WERI-Rb-1 (cell line): ENCODE measurements around the gene FAM83E.

Experiments used
- DNase-seq: peaks from one replicate; pipeline ENCODE4 v3.0.0-alpha.2; 2020
- H3K27ac ChIP-seq: fragments of 250-450 bp; sonication (Bioruptor Pico); 2 replicates; pipeline ENCODE4 v1.5.1; 2020; ENCODE audit warnings: mild to moderate bottlenecking, moderate library complexity
- H3K27me3 ChIP-seq: fragments of 250-450 bp; sonication (Bioruptor Pico); 2 replicates; pipeline ENCODE4 v1.5.1; 2021; ENCODE audit warnings: mild to moderate bottlenecking, low read depth, moderate library complexity; ENCODE audit not compliant: insufficient read depth, severe bottlenecking
- H3K36me3 ChIP-seq: fragments of 250-450 bp; sonication (Bioruptor Pico); 2 replicates; pipeline ENCODE4 v1.5.1; 2020; ENCODE audit warnings: mild to moderate bottlenecking, moderate library complexity
- H3K4me3 ChIP-seq: 2 replicates; pipeline ENCODE4 v1.5.1; 2011; ENCODE audit warnings: low read depth, mild to moderate bottlenecking, control low read depth, low read length
- H3K9me3 ChIP-seq: fragments of 250-450 bp; sonication (Bioruptor Pico); 2 replicates; pipeline ENCODE4 v1.5.1; 2021; ENCODE audit warnings: mild to moderate bottlenecking, moderate library complexity; ENCODE audit not compliant: severe bottlenecking
- TF ChIP-seq, protein P1 (sequence below): IDR thresholded peaks from 2 replicates; pipeline ENCODE4 v1.5.1; 2011; ENCODE audit warnings: low read depth, mild to moderate bottlenecking, control low read depth, inconsistent platforms, low read length

FAM83E gene

GRCh38 chr19:48644839-48645619 lies 30.2 kb upstream of the FAM83E start:
- Histone ChIP-seq H3K4me3 (peak overlapping the region; percentile 61), H3K9me3 (no peaks in the 10 kb centered on the region), H3K27ac (0 out of 2 replicates have a peak overlapping the region, but pooled peaks have one; percentile 28), H3K27me3 (no peaks in the 10 kb centered on the region), H3K36me3 (no peaks in the 10 kb centered on the region)
- TF ChIP-seq, protein P1, sequence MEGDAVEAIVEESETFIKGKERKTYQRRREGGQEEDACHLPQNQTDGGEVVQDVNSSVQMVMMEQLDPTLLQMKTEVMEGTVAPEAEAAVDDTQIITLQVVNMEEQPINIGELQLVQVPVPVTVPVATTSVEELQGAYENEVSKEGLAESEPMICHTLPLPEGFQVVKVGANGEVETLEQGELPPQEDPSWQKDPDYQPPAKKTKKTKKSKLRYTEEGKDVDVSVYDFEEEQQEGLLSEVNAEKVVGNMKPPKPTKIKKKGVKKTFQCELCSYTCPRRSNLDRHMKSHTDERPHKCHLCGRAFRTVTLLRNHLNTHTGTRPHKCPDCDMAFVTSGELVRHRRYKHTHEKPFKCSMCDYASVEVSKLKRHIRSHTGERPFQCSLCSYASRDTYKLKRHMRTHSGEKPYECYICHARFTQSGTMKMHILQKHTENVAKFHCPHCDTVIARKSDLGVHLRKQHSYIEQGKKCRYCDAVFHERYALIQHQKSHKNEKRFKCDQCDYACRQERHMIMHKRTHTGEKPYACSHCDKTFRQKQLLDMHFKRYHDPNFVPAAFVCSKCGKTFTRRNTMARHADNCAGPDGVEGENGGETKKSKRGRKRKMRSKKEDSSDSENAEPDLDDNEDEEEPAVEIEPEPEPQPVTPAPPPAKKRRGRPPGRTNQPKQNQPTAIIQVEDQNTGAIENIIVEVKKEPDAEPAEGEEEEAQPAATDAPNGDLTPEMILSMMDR, result no peak
- peak; percentile 83 for DNase-seq

GRCh38 chr19:48644355-48644754 lies 29.5 kb upstream of the FAM83E start:
- H3K9me3 ChIP-seq, result no peaks in the 10 kb centered on the region
- no peak overlapping the region for H3K4me3 ChIP-seq
- H3K27ac ChIP-seq, result no peak overlapping the region
- H3K27me3 ChIP-seq, result no peaks in the 10 kb centered on the region
- DNase-seq, result no peak
- TF ChIP-seq, protein P1, result no peak
- H3K36me3 ChIP-seq, result no peaks in the 10 kb centered on the region

DNA sequence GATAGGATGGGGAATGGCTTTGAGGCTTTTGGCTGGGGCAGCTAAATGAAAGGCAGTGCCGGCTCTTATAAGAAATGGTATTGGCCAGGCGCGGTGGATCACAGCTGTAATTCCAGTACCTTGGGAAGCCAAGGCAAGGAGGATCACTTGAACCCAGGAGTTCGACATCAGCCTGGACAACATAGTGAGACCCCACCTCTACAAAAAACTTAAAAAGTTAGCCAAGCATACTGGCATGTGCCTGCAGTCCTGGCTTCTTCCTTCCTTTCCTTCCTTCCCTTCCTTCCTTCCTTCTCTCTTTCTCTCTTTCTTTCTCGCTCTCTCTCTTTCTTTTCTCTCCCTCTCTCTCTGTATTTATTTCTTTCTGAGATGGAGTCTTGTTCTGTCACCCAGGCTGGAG lies 28.0 kb upstream of the FAM83E start:
- no peaks in the 10 kb centered on the region for H3K9me3 ChIP-seq
- no peaks in the 10 kb centered on the region for H3K27me3 ChIP-seq
- no peaks in the 10 kb centered on the region for H3K36me3 ChIP-seq
- DNase-seq, result no peak
- no peak overlapping the region for H3K4me3 ChIP-seq
- no peak overlapping the region for H3K27ac ChIP-seq
- TF ChIP-seq, protein P1, result no peak

DNA sequence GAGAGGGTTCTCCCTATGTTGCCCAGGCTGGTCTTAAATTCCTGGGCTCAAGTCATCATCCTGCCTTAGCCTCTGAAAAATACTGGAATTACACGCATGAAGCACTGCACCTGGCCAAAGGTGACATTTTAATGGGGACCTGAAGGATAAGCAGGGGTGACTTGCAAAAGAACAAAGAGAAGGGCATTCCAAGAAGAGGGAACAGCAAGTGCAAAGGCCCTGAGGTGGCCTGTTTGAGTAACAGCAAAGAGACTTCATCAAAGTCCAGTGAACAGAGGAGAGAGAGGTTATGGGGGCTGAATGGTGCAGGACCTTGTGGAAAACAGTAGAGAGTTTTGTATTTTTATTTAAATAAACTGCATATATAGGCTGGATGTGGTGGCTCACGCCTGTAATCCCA lies 27.0 kb upstream of the FAM83E start:
- Histone ChIP-seq H3K4me3 (no peak overlapping the region), H3K27me3 (no peaks in the 10 kb centered on the region), H3K36me3 (no peaks in the 10 kb centered on the region), H3K9me3 (no peaks in the 10 kb centered on the region), H3K27ac (no peak overlapping the region)
- TF ChIP-seq, protein P1, result no peak
- no peak for DNase-seq

DNA sequence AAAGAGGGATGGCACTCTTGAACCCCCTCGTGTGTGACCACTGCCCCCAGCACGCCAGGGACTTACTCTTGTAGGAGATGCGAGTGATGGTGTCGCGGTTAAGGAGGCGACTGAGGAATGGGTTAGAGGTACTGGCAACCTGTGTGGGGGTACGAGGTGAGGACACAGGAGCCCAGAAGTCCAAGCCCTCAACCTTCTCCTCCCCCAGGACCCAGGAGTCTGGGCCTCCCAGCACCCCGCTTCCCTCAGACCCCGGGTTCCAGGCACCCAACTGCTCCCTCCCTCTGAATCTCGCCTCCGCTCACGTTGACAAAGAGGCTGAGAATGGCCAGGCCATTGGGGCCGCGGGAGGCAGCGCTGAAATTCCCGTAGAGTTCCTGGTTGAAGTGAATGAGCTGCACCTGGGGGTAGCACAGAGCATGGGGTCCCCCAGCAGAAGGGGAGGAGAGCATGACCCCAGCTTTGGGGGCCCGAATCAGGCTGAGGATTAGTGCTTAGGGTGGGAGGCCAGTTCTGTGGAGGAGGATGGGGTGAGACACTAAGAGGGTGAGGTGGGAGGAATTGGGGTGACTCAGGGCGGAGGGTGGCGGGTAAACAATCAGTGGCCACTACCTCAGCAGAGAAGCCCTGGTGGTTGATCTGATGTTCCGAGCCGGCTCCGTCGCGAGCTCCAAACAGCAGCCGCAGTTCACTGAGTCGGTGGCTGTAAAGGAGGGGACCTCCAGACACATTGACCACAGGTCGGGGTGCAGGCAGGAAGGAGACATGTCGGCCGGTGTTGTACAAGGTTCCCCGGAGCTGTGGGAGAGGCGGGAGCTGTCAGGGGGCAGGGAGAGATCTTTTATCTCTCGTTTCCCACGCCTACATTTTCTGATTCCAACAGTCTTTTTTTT lies 24.9 kb upstream of the FAM83E start:
- no peaks in the 10 kb centered on the region for H3K27me3 ChIP-seq
- H3K27ac ChIP-seq, result no peak overlapping the region
- H3K4me3 ChIP-seq, result no peak overlapping the region
- TF ChIP-seq, protein P1, result no peak
- no peaks in the 10 kb centered on the region for H3K36me3 ChIP-seq
- no peaks in the 10 kb centered on the region for H3K9me3 ChIP-seq
- no peak for DNase-seq
